ENCODE data around the gene CNN2.

CNN2 gene

DNA sequence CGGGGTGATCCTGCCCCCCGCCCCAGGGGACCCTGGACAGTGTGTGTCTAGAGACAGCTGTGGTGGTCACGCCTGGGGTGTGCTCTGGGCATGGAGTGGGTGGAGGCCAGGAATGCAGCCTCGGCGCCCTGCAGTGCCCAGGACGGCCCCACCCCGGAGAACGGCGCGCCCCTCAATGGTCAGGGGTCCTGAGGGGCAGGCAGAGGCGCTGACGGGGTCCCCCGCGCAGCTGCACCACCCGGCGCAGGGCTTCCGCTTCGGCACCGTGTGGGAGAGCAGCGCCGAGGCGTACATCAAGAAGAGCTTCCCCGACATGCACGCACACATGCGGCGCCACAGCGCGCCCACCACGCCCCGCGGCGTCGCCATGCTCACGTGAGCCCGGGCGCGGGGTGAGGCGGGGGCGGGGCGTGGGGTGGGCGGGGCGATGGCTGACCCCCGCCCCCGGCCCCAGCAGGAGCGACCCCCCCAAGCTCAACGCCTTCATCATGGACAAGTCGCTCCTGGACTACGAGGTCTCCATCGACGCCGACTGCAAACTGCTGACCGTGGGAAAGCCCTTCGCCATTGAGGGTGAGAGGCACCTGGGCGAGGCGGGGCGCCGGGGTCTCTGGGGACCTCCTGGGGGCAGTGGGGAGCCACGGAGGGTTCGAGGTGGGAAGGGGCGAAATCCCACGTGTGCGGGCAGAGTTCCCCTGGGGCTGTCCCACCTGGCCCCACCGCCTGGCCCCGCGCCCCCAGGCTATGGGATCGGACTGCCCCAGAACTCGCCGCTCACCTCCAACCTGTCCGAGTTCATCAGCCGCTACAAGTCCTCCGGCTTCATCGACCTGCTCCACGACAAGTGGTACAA lies 18.8 kb upstream of the CNN2 start:
- Histone ChIP-seq H3K4me3 (ENCODE audit: low read depth in 1 of 2, low read length in 2 of 2) (no peak overlapping the region), H3K9ac (ENCODE audit: low read length) (no peak overlapping the region), H3K4me1 (ENCODE audit: insufficient read depth, low read length) (no peaks in the 10 kb centered on the region), H3K36me3 (ENCODE audit: insufficient read depth, low read length) (peaks cover 7% of the 10 kb centered on the region), H3K27ac (ENCODE audit: low read depth, low read length) (no peak overlapping the region), H3K9me3 (ENCODE audit: low read length) (no peaks in the 10 kb centered on the region), H3K27me3 (ENCODE audit: control insufficient read depth in 1 of 2, insufficient read depth in 2 of 2, low read length in 2 of 2) (peaks cover 0 to 9% of the 10 kb centered on the region in 2 donors)

DNA sequence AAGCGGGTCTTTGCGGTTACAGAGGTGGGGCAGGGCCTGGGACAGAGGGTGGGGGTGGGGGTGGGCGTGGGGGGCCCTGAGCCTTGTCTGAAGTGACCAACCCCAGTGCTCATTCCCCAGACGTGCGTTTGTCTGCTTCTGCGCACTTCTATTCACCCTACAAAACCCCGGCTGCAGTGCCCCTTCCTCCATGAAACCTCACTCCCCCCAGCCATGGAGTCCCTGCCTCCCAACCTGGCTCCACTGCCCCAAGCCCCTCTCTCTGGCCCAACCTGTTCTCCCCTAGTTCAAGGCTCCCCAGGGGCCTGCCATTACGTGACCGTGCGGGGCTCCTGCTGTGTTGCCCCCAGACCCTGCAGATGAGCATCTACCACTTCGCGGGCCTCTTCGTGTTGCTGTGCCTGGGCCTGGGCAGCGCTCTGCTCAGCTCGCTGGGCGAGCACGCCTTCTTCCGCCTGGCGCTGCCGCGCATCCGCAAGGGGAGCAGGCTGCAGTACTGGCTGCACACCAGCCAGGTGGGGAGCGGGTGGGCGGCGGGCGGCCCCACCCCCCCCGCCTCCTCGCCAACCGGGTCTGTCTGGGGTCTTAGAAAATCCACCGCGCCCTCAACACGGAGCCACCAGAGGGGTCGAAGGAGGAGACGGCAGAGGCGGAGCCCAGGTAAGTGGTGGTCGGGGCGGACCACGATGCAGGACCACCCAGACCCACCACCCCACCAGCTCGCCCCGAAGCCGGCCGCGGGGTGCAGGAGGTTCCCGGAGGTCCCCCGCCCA lies 18.0 kb upstream of the CNN2 start:
- no peaks in the 10 kb centered on the region for H3K9me3 ChIP-seq (ENCODE audit: low read length)
- no peaks in the 10 kb centered on the region for H3K4me1 ChIP-seq (ENCODE audit: insufficient read depth, low read length)
- H3K36me3 ChIP-seq (ENCODE audit: insufficient read depth, low read length): peaks cover 14% of the 10 kb centered on the region
- H3K27me3 ChIP-seq (ENCODE audit: control insufficient read depth in 1 of 2, insufficient read depth in 2 of 2, low read length in 2 of 2): peaks cover 0 to 2% of the 10 kb centered on the region in 2 donors
- no peak overlapping the region for H3K9ac ChIP-seq (ENCODE audit: low read length)
- H3K27ac ChIP-seq (ENCODE audit: low read depth, low read length): no peak overlapping the region
- H3K4me3 ChIP-seq (ENCODE audit: low read depth in 1 of 2, low read length in 2 of 2): no peak overlapping the region

DNA sequence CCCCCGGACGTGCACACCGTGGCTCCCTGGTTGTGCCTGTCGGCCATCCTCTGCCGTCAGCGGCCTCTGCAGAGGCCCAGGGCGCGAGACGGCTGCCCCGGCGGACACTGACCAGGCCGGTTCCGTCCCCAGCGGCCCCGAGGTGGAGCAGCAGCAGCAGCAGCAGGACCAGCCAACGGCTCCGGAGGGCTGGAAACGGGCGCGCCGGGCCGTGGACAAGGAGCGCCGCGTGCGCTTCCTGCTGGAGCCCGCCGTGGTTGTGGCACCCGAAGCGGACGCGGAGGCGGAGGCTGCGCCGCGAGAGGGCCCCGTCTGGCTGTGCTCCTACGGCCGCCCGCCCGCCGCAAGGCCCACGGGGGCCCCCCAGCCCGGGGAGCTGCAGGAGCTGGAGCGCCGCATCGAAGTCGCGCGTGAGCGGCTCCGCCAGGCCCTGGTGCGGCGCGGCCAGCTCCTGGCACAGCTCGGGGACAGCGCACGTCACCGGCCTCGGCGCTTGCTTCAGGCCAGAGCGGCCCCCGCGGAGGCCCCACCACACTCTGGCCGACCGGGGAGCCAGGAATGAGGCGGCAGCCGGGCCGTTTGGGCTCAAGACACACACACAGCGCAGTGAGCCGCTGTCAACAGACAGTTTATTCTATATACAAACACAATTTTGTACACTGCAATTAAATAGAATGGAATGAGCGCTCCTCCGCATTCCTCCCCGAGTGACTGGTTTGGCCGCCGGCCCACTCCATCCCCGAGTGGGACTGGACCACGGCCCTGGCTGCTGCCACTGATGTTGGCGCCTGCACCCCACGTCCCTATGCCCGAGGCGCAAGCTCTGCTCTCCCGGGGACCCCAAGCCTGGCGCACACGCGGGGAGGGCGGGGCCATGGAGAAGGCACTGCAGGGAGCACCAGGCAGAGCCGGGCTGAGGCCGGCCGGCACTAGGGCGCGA lies 17.1 kb upstream of the CNN2 start:
- no peaks in the 10 kb centered on the region for H3K4me1 ChIP-seq (ENCODE audit: insufficient read depth, low read length)
- H3K9me3 ChIP-seq (ENCODE audit: low read length): no peaks in the 10 kb centered on the region
- no peak overlapping the region for H3K27ac ChIP-seq (ENCODE audit: low read depth, low read length)
- no peak overlapping the region for H3K9ac ChIP-seq (ENCODE audit: low read length)
- H3K4me3 ChIP-seq (ENCODE audit: low read depth in 1 of 2, low read length in 2 of 2): no peak overlapping the region
- peaks cover 18% of the 10 kb centered on the region for H3K36me3 ChIP-seq (ENCODE audit: insufficient read depth, low read length)
- H3K27me3 ChIP-seq (ENCODE audit: control insufficient read depth in 1 of 2, insufficient read depth in 2 of 2, low read length in 2 of 2): no peaks in the 10 kb centered on the region

DNA sequence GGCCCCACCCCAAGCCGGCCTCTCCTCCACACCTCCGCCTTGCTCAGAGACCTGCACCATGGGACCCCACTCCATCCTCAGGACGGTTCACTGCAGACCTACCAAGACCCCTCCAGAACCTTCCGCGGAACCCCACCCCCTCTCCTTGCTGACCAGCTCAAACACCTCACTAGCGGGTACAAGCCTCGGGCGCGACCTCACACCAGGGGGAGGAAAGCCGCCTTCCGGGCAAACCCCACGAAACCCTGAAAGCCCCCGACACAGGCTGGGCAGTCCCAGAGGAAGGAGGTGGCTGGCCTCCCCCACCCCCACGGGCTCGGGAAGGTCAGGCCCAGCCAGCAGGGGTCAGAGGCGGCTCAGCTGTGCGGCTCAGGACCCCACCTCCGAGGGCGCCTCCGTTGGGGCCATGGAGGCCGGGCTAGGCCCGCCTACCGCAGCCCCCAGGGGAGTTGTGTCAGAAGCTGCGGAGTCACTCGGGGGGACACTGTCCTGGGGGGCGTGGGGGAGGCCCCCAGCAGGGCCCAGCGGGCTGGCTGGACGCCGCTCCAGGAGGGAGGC lies 16.3 kb upstream of the CNN2 start:
- Histone ChIP-seq H3K9me3 (ENCODE audit: low read length) (no peaks in the 10 kb centered on the region), H3K4me3 (ENCODE audit: low read depth in 1 of 2, low read length in 2 of 2) (no peak overlapping the region), H3K27me3 (ENCODE audit: control insufficient read depth in 1 of 2, insufficient read depth in 2 of 2, low read length in 2 of 2) (no peaks in the 10 kb centered on the region), H3K27ac (ENCODE audit: low read depth, low read length) (no peak overlapping the region), H3K36me3 (ENCODE audit: insufficient read depth, low read length) (peaks cover 18% of the 10 kb centered on the region), H3K4me1 (ENCODE audit: insufficient read depth, low read length) (no peaks in the 10 kb centered on the region), H3K9ac (ENCODE audit: low read length) (no peak overlapping the region)

DNA sequence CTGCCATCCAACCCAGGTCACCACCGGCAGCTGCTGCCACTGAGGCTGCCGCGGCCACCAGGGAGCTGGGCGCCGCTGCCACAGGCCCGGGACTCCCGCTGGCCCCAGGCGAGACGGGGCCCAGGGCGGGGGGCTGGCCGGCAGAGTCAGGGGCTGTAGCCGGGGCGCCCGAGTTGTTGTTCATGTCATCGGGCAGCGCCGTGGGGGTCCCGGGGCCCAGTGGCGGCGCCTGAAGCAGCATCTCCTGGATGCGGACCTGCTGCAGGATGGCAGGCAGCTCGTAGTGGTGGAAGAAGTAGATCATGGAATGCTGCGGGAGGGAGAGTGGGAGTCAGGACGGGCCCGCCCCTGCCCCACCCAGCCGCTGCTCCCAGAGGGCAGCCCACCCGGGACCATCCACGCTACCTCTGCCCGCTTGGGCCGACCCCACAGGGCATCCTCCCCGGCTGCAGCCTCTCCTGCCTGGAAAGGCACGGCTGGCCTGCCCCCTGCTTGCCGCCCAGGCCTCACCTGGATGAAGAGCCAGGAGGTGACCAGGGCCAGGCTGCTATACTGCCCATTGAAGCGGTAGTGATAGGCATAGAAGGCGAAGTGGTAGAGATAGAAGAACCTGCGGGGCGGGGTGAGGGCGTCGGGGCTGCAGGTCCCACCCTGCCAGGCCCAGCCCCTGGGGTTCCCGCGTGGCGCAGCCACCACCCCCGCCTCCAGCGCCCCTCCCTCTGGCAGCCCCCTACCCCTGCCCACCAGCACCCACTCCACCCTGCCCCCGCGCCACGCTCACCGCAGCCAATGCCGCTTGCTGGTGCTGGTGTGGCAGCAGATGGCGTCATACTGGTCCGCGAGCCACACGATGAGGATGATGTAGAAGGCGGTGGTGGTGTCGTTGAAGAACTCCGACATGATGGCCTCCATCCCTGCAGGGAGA lies 15.6 kb upstream of the CNN2 start:
- H3K36me3 ChIP-seq (ENCODE audit: insufficient read depth, low read length): peaks cover 18% of the 10 kb centered on the region
- H3K9ac ChIP-seq (ENCODE audit: low read length): no peak overlapping the region
- no peak overlapping the region for H3K27ac ChIP-seq (ENCODE audit: low read depth, low read length)
- no peaks in the 10 kb centered on the region for H3K9me3 ChIP-seq (ENCODE audit: low read length)
- H3K4me1 ChIP-seq (ENCODE audit: insufficient read depth, low read length): no peaks in the 10 kb centered on the region
- no peaks in the 10 kb centered on the region for H3K27me3 ChIP-seq (ENCODE audit: control insufficient read depth in 1 of 2, insufficient read depth in 2 of 2, low read length in 2 of 2)
- H3K4me3 ChIP-seq (ENCODE audit: low read depth in 1 of 2, low read length in 2 of 2): no peak overlapping the region

DNA sequence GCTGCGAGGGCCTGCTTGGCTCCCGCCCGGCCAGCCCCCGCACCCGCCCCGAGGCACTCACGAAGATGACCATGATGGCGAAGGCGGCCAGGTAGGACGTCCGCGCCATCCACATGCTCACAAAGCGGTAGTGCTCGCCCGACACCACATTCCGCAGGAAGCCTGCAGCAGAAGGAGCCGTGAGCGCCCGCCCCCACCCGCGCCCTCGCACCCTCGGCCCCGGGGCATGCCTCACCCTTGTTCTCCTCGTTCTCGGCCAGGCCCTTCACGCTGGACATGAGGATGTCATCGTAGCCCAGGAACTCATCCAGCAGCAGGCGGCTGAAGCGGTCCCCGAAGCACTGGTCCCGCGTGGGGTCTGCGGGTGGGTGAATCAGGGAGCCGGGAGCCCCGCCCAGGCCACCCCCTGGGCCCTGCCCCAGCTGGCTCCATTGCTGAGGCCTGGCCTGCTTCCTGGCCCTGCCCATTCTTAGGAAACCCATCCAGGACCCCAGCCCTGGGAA lies 14.5 kb upstream of the CNN2 start:
- Histone ChIP-seq H3K4me1 (ENCODE audit: insufficient read depth, low read length) (peaks cover 9% of the 10 kb centered on the region), H3K9me3 (ENCODE audit: low read length) (no peaks in the 10 kb centered on the region), H3K27me3 (ENCODE audit: control insufficient read depth in 1 of 2, insufficient read depth in 2 of 2, low read length in 2 of 2) (no peaks in the 10 kb centered on the region), H3K36me3 (ENCODE audit: insufficient read depth, low read length) (peaks cover 18% of the 10 kb centered on the region), H3K27ac (ENCODE audit: low read depth, low read length) (no peak overlapping the region), H3K4me3 (ENCODE audit: low read depth in 1 of 2, low read length in 2 of 2) (no peak overlapping the region), H3K9ac (ENCODE audit: low read length) (no peak overlapping the region)

DNA sequence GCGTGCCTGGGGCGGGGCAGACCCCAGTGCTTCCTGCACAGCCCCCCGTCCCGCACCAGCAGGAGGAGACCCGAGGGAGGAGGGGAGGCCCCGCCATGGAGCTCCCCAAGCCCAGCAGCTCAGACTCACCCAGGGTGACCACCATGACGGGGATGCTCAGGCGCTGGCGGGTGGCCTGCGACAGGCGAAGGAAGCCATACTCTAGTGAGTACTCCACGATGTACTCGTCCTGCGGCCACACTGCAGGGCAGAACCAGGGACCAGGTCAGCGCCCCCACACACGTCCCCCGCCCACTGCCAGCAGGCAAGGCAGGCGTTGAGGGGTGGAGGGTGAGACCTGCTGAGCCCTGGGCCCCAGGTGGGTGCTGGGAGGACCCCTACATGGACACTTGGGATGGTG lies 14.1 kb upstream of the CNN2 start:
- no peak overlapping the region for H3K27ac ChIP-seq (ENCODE audit: low read depth, low read length)
- H3K36me3 ChIP-seq (ENCODE audit: insufficient read depth, low read length): peaks cover 18% of the 10 kb centered on the region
- no peak overlapping the region for H3K4me3 ChIP-seq (ENCODE audit: low read depth in 1 of 2, low read length in 2 of 2)
- H3K9ac ChIP-seq (ENCODE audit: low read length): no peak overlapping the region
- no peaks in the 10 kb centered on the region for H3K9me3 ChIP-seq (ENCODE audit: low read length)
- H3K4me1 ChIP-seq (ENCODE audit: insufficient read depth, low read length): peaks cover 13% of the 10 kb centered on the region
- no peaks in the 10 kb centered on the region for H3K27me3 ChIP-seq (ENCODE audit: control insufficient read depth in 1 of 2, insufficient read depth in 2 of 2, low read length in 2 of 2)

DNA sequence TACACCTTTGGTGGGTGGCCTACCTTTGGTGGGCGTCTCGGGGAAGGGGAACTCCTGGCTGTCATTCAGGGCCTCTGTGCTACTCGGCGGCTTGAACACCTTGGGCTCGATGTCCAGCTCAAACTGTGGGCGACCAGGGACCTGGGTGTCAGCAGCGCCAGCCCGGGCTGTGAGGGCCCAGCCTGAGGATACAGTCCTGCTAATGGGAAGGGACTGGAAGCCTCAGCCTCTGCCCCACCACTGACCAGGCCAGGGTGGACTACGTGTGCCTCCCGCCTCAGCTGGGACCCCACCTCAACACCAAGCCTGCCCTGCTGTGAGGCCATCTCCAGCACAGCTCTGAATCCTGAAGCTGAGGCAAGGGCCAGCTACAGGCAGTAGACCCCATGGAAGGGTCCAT lies 13.2 kb upstream of the CNN2 start:
- Histone ChIP-seq H3K27me3 (ENCODE audit: control insufficient read depth in 1 of 2, insufficient read depth in 2 of 2, low read length in 2 of 2) (no peaks in the 10 kb centered on the region), H3K9me3 (ENCODE audit: low read length) (no peaks in the 10 kb centered on the region), H3K4me3 (ENCODE audit: low read depth in 1 of 2, low read length in 2 of 2) (no peak overlapping the region), H3K36me3 (ENCODE audit: insufficient read depth, low read length) (peaks cover 18% of the 10 kb centered on the region), H3K9ac (ENCODE audit: low read length) (no peak overlapping the region), H3K27ac (ENCODE audit: low read depth, low read length) (no peak overlapping the region), H3K4me1 (ENCODE audit: insufficient read depth, low read length) (peaks cover 22% of the 10 kb centered on the region)

DNA sequence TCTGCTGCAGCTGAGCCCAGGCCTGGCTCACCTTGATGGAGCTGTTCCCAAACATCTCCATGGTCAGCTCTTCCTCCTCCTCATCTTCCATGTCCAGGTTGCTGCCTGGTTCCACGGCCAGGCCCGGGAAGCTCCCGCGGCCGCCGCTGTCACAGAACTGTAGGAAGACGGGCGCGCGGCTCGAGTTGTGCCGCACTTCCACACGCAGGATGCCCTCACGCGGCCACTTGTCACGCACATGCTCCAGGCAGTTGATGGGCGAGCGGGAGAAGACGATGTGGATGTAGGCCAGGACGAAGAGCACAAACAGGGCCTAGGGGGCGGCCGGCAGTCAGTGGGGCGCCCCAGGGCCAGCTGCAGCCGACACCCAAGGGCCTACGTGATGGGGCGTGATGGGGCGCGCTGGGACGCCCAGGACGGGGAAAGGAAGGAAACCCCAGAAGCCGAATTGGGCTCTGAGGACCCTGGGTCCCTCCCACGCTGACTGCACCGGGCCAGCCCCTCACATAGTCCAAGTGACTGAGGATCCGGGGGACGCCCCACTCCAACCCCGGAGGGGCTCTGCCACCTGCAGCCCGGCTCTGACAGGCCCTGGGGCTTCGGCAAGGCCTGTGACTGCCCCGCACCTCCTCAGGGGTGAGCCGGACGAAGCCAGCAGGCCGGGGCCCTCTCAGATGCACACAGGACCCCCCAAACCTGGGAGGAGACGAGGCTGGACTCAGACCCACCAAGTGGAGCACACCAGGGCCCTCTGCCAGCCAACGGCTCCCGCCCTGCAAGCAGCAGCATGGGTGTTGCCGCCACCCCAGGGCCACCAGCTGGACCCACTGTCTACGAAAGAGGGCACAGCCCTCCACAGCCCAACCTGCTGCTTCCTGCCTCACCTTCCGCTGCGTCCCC lies 12.0 kb upstream of the CNN2 start:
- H3K4me3 ChIP-seq (ENCODE audit: low read depth in 1 of 2, low read length in 2 of 2): no peak overlapping the region
- H3K27me3 ChIP-seq (ENCODE audit: control insufficient read depth in 1 of 2, insufficient read depth in 2 of 2, low read length in 2 of 2): no peaks in the 10 kb centered on the region
- H3K36me3 ChIP-seq (ENCODE audit: insufficient read depth, low read length): peaks cover 18% of the 10 kb centered on the region
- H3K27ac ChIP-seq (ENCODE audit: low read depth, low read length): no peak overlapping the region
- no peak overlapping the region for H3K9ac ChIP-seq (ENCODE audit: low read length)
- no peaks in the 10 kb centered on the region for H3K9me3 ChIP-seq (ENCODE audit: low read length)
- peaks cover 34% of the 10 kb centered on the region for H3K4me1 ChIP-seq (ENCODE audit: insufficient read depth, low read length)

Data from muscle layer of colon (tissue), 2 donors.